GM12865 (cell line): ENCODE data around the gene NHS.
"Not testable (repeated sequence)": the region's sequence is repeated elsewhere in the genome, so short reads cannot be mapped to it uniquely, and the experiment has no call there.

Experiments
- DNase-seq: peaks from one replicate; pipeline ENCODE4 v3.0.0; 2010; ENCODE audit warnings: low read depth
- H3K4me3 ChIP-seq: 2 replicates; pipeline ENCODE4 v1.5.1; 2011; ENCODE audit warnings: mild to moderate bottlenecking, low read depth, low read length, control low read depth
- CTCF ChIP-seq: IDR thresholded peaks from 2 replicates; pipeline ENCODE4 v1.5.1; 2011; ENCODE audit warnings: low read length, control low read depth, low read depth, inconsistent platforms; ENCODE audit not compliant: insufficient read depth; ENCODE audit errors: missing control alignments

Gene NHS

GRCh38 chrX:17440836-17441235 lies 65.8 kb downstream of the NHS start:
- no peak for TF ChIP-seq CTCF
- H3K4me3 ChIP-seq: no peak overlapping the region
- no peak for DNase-seq

GRCh38 chrX:17441965-17442364 lies 67.0 kb downstream of the NHS start:
- no peak for DNase-seq

GRCh38 chrX:17442898-17443297 lies 67.9 kb downstream of the NHS start:
- DNase-seq: no peak
- no peak overlapping the region for H3K4me3 ChIP-seq
- no peak for TF ChIP-seq CTCF

More at GRCh38 chrX:17441965-17442364, 67.0 kb downstream of the NHS start:
- no peak for TF ChIP-seq CTCF
- H3K4me3 ChIP-seq: no peak overlapping the region

DNA sequence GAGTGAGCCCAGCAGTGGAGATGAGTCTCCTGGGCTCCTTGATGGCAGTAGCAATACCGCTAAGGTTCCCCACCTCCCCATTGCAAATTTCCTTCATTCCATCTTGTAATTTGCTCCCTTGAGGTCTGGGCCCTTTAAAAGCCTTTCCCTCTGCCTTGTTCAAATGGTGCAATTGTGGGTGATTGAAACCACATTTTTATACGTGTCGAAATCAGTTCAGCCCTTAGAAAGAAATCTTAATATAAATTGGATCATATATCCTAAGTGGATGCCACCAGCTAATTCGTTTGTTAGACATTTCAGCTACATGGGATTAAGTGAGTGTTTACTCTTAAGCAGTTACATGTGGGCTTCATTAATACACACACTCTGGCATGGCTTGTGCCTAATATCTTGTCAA lies 68.6 kb downstream of the NHS start:
- DNase-seq: no peak
- no peak for TF ChIP-seq CTCF
- H3K4me3 ChIP-seq: no peak overlapping the region

- not testable (repeated sequence) for DNase-seq, H3K4me3 ChIP-seq
Measured at GRCh38 chrX:17446269-17446668, 71.3 kb downstream of the NHS start.

DNA sequence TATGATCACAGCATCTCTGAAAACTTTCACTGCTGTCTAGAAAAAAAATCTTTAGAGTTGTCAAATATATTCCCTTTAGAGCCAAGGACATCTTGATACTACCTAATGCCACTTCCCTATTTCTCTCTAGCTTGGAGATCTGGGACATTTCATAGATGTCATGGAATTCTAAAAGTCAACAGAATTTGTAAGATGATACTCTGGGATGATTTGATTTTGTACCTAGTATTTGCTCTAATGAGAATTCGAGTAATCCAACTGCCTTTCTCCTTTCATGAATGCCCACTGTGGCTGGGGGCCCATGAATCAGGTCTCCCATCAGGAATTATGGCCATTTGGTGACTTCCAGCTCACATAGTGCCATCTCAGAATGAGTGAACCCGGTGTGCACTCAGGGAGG lies 73.2 kb downstream of the NHS start:
- no peak overlapping the region for H3K4me3 ChIP-seq
- TF ChIP-seq CTCF: no peak
- no peak for DNase-seq

GRCh38 chrX:17449866-17450265 lies 74.9 kb downstream of the NHS start:
- no peak overlapping the region for H3K4me3 ChIP-seq
- DNase-seq: no peak
- TF ChIP-seq CTCF: no peak
